ENCODE results near the gene PLCH2. TPM values are rescaled to one million over a fixed set of nuclear protein-coding genes. Genes with fewer than 3 reads are reported as not detected.

Gene PLCH2
- total and polyA plus RNA-seq, 3 experiments from 2014 or later: 2.5 to 2.8 (median 2.5) TPM

GRCh38 chr1:2528016-2528415 is 51.9 kb downstream of the PLCH2 start:
- Mint-ChIP-seq H3K4me1 (peaks cover 32 to 53% (median 35%) of the 10 kb centered on the region in 3 donors), H3K4me3 (no peak overlapping the region), H3K36me3 (peaks cover 0 to 8% (median 0%) of the 10 kb centered on the region in 3 donors), H3K27me3 (peaks cover 11 to 18% of the 10 kb centered on the region in 2 donors), H3K27ac (no peak overlapping the region), H3K9me3 (no peaks in the 10 kb centered on the region)
- H3K27me3 ChIP-seq (ENCODE audit: insufficient read depth, low read length, poor library complexity, severe bottlenecking): peaks cover 18% of the 10 kb centered on the region
- H3K4me3 ChIP-seq (ENCODE audit: low read length): no peak overlapping the region
- H3K4me1 ChIP-seq (ENCODE audit: insufficient read depth, low read length): peaks cover 52% of the 10 kb centered on the region
- CTCF ChIA-PET: interaction anchor here (7.1 kb wide), 1 partner anchor 16 kb away, joined by 134 read pairs; no protein-coding TSS in a partner anchor
- H3K9me3 ChIP-seq (ENCODE audit: low read length): no peaks in the 10 kb centered on the region
- H3K27ac ChIP-seq (ENCODE audit: low read depth, low read length): no peak overlapping the region
- no peaks in the 10 kb centered on the region for H3K36me3 ChIP-seq (ENCODE audit: insufficient read depth, low read length)
- DNase-seq: no peak
- POLR2A ChIA-PET: interaction anchor here (1.8 to 4.8 kb wide), 3 partner anchors 12 to 19 kb away, joined by 4 to 87 read pairs (median 6); no protein-coding TSS in a partner anchor

GRCh38 chr1:2528611-2528965 is 52.5 kb downstream of the PLCH2 start:
- Histone ChIP-seq H3K27ac (ENCODE audit: low read depth, low read length) (no peak overlapping the region), H3K4me1 (ENCODE audit: insufficient read depth, low read length) (peaks cover 46% of the 10 kb centered on the region), H3K9me3 (ENCODE audit: low read length) (no peaks in the 10 kb centered on the region), H3K27me3 (ENCODE audit: insufficient read depth, low read length, poor library complexity, severe bottlenecking) (peaks cover 18% of the 10 kb centered on the region), H3K4me3 (ENCODE audit: low read length) (no peak overlapping the region), H3K36me3 (ENCODE audit: insufficient read depth, low read length) (no peaks in the 10 kb centered on the region)
- peaks cover 27 to 47% (median 29%) of the 10 kb centered on the region in 3 donors for H3K4me1 Mint-ChIP-seq
- H3K36me3 Mint-ChIP-seq: peaks cover 0 to 7% (median 0%) of the 10 kb centered on the region in 3 donors
- H3K27ac Mint-ChIP-seq: peak overlapping the region in 1 of 8 donors; percentile 38
- peak overlapping the region in 6 of 7 donors; percentile 68 to 88 (median 80) for H3K4me3 Mint-ChIP-seq
- no peak for DNase-seq
- no peaks in the 10 kb centered on the region for H3K9me3 Mint-ChIP-seq
- ChIA-PET POLR2A (interaction anchor here (0.8 to 1.8 kb wide), 2 partner anchors 19 to 57 kb away, joined by 3 to 6 read pairs; no protein-coding TSS in a partner anchor), CTCF (interaction anchor here (1.9 to 7.1 kb wide), 2 partner anchors 15 to 113 kb away, joined by 6 to 134 read pairs; no protein-coding TSS in a partner anchor)
- H3K27me3 Mint-ChIP-seq: peaks cover 14 to 21% of the 10 kb centered on the region in 2 donors

GRCh38 chr1:2528966-2529783 is 53.1 kb downstream of the PLCH2 start:
- DNase-seq: peak in 3 of 5 donors; percentile 30 to 67 (median 39)
- POLR2A ChIA-PET: interaction anchor here (0.8 to 1.8 kb wide), 4 partner anchors 12 to 56 kb away, joined by 3 to 6 read pairs (median 3); no protein-coding TSS in a partner anchor
- Histone ChIP-seq H3K9me3 (ENCODE audit: low read length) (no peaks in the 10 kb centered on the region), H3K27me3 (ENCODE audit: insufficient read depth, low read length, poor library complexity, severe bottlenecking) (peaks cover 18% of the 10 kb centered on the region), H3K36me3 (ENCODE audit: insufficient read depth, low read length) (no peaks in the 10 kb centered on the region), H3K27ac (ENCODE audit: low read depth, low read length) (no peak overlapping the region), H3K4me1 (ENCODE audit: insufficient read depth, low read length) (peaks cover 40% of the 10 kb centered on the region), H3K4me3 (ENCODE audit: low read length) (no peak overlapping the region)
- Mint-ChIP-seq H3K4me1 (peaks cover 22 to 42% (median 24%) of the 10 kb centered on the region in 3 donors), H3K27me3 (peaks cover 14 to 23% of the 10 kb centered on the region in 2 donors), H3K4me3 (peak overlapping the region; percentile 67 to 88 (median 79)), H3K36me3 (peaks cover 0 to 7% (median 0%) of the 10 kb centered on the region in 3 donors), H3K27ac (peak overlapping the region in 3 of 8 donors; percentile 38 to 84 (median 66)), H3K9me3 (no peaks in the 10 kb centered on the region)
- CTCF ChIA-PET: interaction anchor here (1.9 to 7.1 kb wide), 2 partner anchors 15 to 114 kb away, joined by 6 to 134 read pairs; no protein-coding TSS in a partner anchor

GRCh38 chr1:2529784-2530512 is 53.9 kb downstream of the PLCH2 start, which contains the start of gene HES5:
Gene HES5, minus strand, starts transcription at chr1:2530263. Its CDS starts 99 bp downstream, at chr1:2530164.
- peak in 1 of 5 donors; percentile 35 for DNase-seq
- Histone ChIP-seq H3K27ac (ENCODE audit: low read depth, low read length) (no peak within 1 kb of the TSS), H3K27me3 (ENCODE audit: insufficient read depth, low read length, poor library complexity, severe bottlenecking) (peaks cover 18% of the 10 kb centered on the region), H3K36me3 (ENCODE audit: insufficient read depth, low read length) (no peaks in the 10 kb centered on the region), H3K9me3 (ENCODE audit: low read length) (no peaks in the 10 kb centered on the region), H3K4me3 (ENCODE audit: low read length) (peak within 1 kb of the TSS; percentile 19), H3K4me1 (ENCODE audit: insufficient read depth, low read length) (peaks cover 32% of the 10 kb centered on the region)
- Mint-ChIP-seq H3K27me3 (peaks cover 16 to 23% of the 10 kb centered on the region in 2 donors), H3K9me3 (no peaks in the 10 kb centered on the region), H3K27ac (peak within 1 kb of the TSS in 3 of 8 donors; percentile 38 to 84 (median 66)), H3K36me3 (peaks cover 0 to 4% (median 0%) of the 10 kb centered on the region in 3 donors), H3K4me3 (peak within 1 kb of the TSS; percentile 67 to 88 (median 79)), H3K4me1 (peaks cover 15 to 34% (median 16%) of the 10 kb centered on the region in 3 donors)
- ChIA-PET CTCF (interaction anchor here (1.9 to 7.1 kb wide), 2 partner anchors 14 to 114 kb away, joined by 6 to 134 read pairs; no protein-coding TSS in a partner anchor), POLR2A (interaction anchor here (0.6 to 1.8 kb wide), 4 partner anchors 11 to 106 kb away, joined by 3 to 6 read pairs (median 3); no protein-coding TSS in a partner anchor)

GRCh38 chr1:2530513-2531361 is 54.6 kb downstream of the PLCH2 start:
- peak overlapping the region in 3 of 7 donors; percentile 59 to 75 (median 66) for H3K4me3 Mint-ChIP-seq
- Histone ChIP-seq H3K9me3 (ENCODE audit: low read length) (no peaks in the 10 kb centered on the region), H3K4me1 (ENCODE audit: insufficient read depth, low read length) (peaks cover 25% of the 10 kb centered on the region), H3K4me3 (ENCODE audit: low read length) (peak overlapping the region; percentile 19), H3K36me3 (ENCODE audit: insufficient read depth, low read length) (no peaks in the 10 kb centered on the region), H3K27me3 (ENCODE audit: insufficient read depth, low read length, poor library complexity, severe bottlenecking) (peaks cover 18% of the 10 kb centered on the region), H3K27ac (ENCODE audit: low read depth, low read length) (no peak overlapping the region)
- H3K36me3 Mint-ChIP-seq: peaks cover 0 to 2% (median 0%) of the 10 kb centered on the region in 3 donors
- DNase-seq: no peak
- CTCF ChIA-PET: interaction anchor here (1.1 to 1.9 kb wide), 3 partner anchors 115 to 336 kb away, joined by 3 to 6 read pairs (median 4); partner anchors contain the start of gene FAAP20
- POLR2A ChIA-PET: interaction anchor here (0.6 to 0.9 kb wide), 2 partner anchors 14 to 105 kb away, joined by 3 to 4 read pairs; no protein-coding TSS in a partner anchor
- peaks cover 10 to 27% (median 11%) of the 10 kb centered on the region in 3 donors for H3K4me1 Mint-ChIP-seq
- no peak overlapping the region for H3K27ac Mint-ChIP-seq
- H3K9me3 Mint-ChIP-seq: no peaks in the 10 kb centered on the region
- H3K27me3 Mint-ChIP-seq: peaks cover 18 to 23% of the 10 kb centered on the region in 2 donors

GRCh38 chr1:2532485-2533160 is 56.5 kb downstream of the PLCH2 start:
- Histone ChIP-seq H3K27me3 (ENCODE audit: insufficient read depth, low read length, poor library complexity, severe bottlenecking) (peaks cover 18% of the 10 kb centered on the region), H3K9me3 (ENCODE audit: low read length) (no peaks in the 10 kb centered on the region), H3K4me1 (ENCODE audit: insufficient read depth, low read length) (peaks cover 18% of the 10 kb centered on the region), H3K27ac (ENCODE audit: low read depth, low read length) (no peak overlapping the region), H3K4me3 (ENCODE audit: low read length) (no peak overlapping the region), H3K36me3 (ENCODE audit: insufficient read depth, low read length) (no peaks in the 10 kb centered on the region)
- no peak overlapping the region for H3K27ac Mint-ChIP-seq
- ChIA-PET POLR2A (interaction anchor here (0.5 kb wide), 1 partner anchor 55 kb away, joined by 3 read pairs; no protein-coding TSS in a partner anchor), CTCF (interaction anchor here (0.8 to 1.0 kb wide), 2 partner anchors 8 to 15 kb away, joined by 3 to 5 read pairs; no protein-coding TSS in a partner anchor)
- H3K36me3 Mint-ChIP-seq: peaks cover 0 to 2% (median 0%) of the 10 kb centered on the region in 3 donors
- H3K9me3 Mint-ChIP-seq: no peaks in the 10 kb centered on the region
- DNase-seq: no peak
- no peak overlapping the region for H3K4me3 Mint-ChIP-seq
- H3K4me1 Mint-ChIP-seq: peaks cover 5 to 18% (median 6%) of the 10 kb centered on the region in 3 donors
- peaks cover 21 to 24% of the 10 kb centered on the region in 2 donors for H3K27me3 Mint-ChIP-seq
